Measurements from ENCODE around the gene MCTP2. TPM values are rescaled to one million over a fixed set of nuclear protein-coding genes. Genes with fewer than 3 reads are reported as not detected.
"Not testable (repeated sequence)": the region's sequence is repeated elsewhere in the genome, so short reads cannot be mapped to it uniquely, and the experiment has no call there.

The MCTP2 gene
- polyA plus RNA-seq, 1 donor from 2014 or later: 12.2 TPM

GRCh38 chr15:94228611-94229010, 2.8 kb upstream of the MCTP2 start:
- Mint-ChIP-seq H3K27me3 (peaks cover 2% of the 10 kb centered on the region), H3K4me1 (peaks cover 29 to 35% (median 33%) of the 10 kb centered on the region in 3 donors), H3K9me3 (no peaks in the 10 kb centered on the region), H3K36me3 (no peaks in the 10 kb centered on the region), H3K27ac (no peak overlapping the region), H3K4me3 (no peak overlapping the region)

GRCh38 chr15:94229591-94230369, 1.6 kb upstream of the MCTP2 start:
- Mint-ChIP-seq H3K4me3 (peak overlapping the region; percentile 58 to 96 (median 94)), H3K4me1 (peaks cover 32 to 42% (median 38%) of the 10 kb centered on the region in 3 donors), H3K36me3 (no peaks in the 10 kb centered on the region), H3K27me3 (no peaks in the 10 kb centered on the region), H3K9me3 (no peaks in the 10 kb centered on the region), H3K27ac (peak overlapping the region; percentile 63 to 84 (median 68))

DNA sequence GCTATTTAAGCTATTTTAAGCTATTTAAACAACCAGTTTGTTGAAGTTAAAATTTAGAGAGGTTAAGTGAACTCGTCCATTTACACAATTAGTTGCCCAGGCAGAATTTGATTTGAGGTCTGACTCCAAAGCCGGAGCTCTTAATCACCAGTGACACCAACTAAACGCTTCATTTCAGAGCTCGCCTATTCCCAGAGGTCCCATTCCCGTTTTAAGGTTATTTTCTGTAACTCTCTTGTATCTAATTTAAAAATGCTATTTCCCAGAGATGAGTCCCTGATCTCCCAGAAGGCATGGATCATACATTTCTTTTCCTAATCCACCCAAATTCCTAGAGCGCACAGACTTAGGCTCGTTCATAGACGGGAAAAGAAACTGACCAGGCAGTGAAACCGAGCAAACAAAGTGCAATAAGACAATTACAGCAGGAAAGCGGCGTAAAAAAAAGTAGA, 904 bp upstream of the MCTP2 start:
- H3K36me3 Mint-ChIP-seq: no peaks in the 10 kb centered on the region
- H3K27me3 Mint-ChIP-seq: no peaks in the 10 kb centered on the region
- peak overlapping the region; percentile 63 to 90 (median 84) for H3K27ac Mint-ChIP-seq
- H3K4me3 Mint-ChIP-seq: peak overlapping the region; percentile 93 to 96 (median 94)
- H3K4me1 Mint-ChIP-seq: peaks cover 36 to 45% (median 40%) of the 10 kb centered on the region in 3 donors
- H3K9me3 Mint-ChIP-seq: no peaks in the 10 kb centered on the region

GRCh38 chr15:94231723-94232468, 535 bp downstream of the MCTP2 start:
- Mint-ChIP-seq H3K9me3 (no peaks in the 10 kb centered on the region), H3K27me3 (no peaks in the 10 kb centered on the region), H3K36me3 (peaks cover 2% of the 10 kb centered on the region), H3K4me1 (peaks cover 46 to 57% (median 52%) of the 10 kb centered on the region in 3 donors), H3K4me3 (peak overlapping the region; percentile 93 to 96 (median 94)), H3K27ac (peak overlapping the region; percentile 50 to 84 (median 82))

- no peaks in the 10 kb centered on the region for H3K9me3 Mint-ChIP-seq
- H3K4me3 Mint-ChIP-seq: peak overlapping the region in 3 of 4 donors; percentile 28 to 78 (median 46)
- peaks cover 4% of the 10 kb centered on the region for H3K36me3 Mint-ChIP-seq
- H3K27ac Mint-ChIP-seq: peak overlapping the region in 1 of 3 donors; percentile 32
- no peaks in the 10 kb centered on the region for H3K27me3 Mint-ChIP-seq
- peaks cover 51 to 69% (median 65%) of the 10 kb centered on the region in 3 donors for H3K4me1 Mint-ChIP-seq
These were observed 2.1 kb downstream of the MCTP2 start for GRCh38 chr15:94233441-94233840.

GRCh38 chr15:94234300-94234699, 2.9 kb downstream of the MCTP2 start:
- H3K9me3 Mint-ChIP-seq: no peaks in the 10 kb centered on the region
- peaks cover 57 to 73% (median 70%) of the 10 kb centered on the region in 3 donors for H3K4me1 Mint-ChIP-seq
- H3K36me3 Mint-ChIP-seq: peaks cover 4% of the 10 kb centered on the region
- no peaks in the 10 kb centered on the region for H3K27me3 Mint-ChIP-seq
- H3K4me3 Mint-ChIP-seq: peak overlapping the region in 1 of 4 donors; percentile 34
- peak overlapping the region in 1 of 3 donors; percentile 86 for H3K27ac Mint-ChIP-seq

DNA sequence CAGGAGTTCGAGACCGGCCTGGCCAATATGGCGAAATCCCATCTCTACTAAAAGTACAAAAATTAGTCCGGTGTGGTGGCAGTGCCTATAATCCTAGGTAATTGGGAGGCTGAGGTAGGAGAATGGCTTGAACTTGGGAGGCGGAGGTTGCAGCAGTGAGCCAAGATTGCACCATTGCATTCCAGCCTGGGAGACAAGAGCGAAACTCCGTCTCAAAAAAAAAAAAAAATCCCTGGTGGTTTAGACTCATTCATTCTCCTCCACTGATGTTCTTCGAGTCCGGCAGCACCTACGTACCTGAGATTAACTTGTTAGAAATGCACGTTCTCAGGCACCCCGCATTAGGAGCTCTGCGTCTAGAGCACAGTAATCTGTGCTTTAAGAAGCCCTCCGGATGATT, 3.7 kb downstream of the MCTP2 start:
- no peaks in the 10 kb centered on the region for H3K9me3 Mint-ChIP-seq
- peaks cover 57 to 72% (median 67%) of the 10 kb centered on the region in 3 donors for H3K4me1 Mint-ChIP-seq
- H3K4me3 Mint-ChIP-seq: peak overlapping the region in 1 of 4 donors; percentile 31
- H3K36me3 Mint-ChIP-seq: peaks cover 4% of the 10 kb centered on the region
- H3K27ac Mint-ChIP-seq: peak overlapping the region in 2 of 3 donors; percentile 13 to 86
- H3K27me3 Mint-ChIP-seq: no peaks in the 10 kb centered on the region

GRCh38 chr15:94235646-94236045, 4.3 kb downstream of the MCTP2 start:
- no peak overlapping the region for H3K27ac Mint-ChIP-seq
- peaks cover 4% of the 10 kb centered on the region for H3K36me3 Mint-ChIP-seq
- H3K27me3 Mint-ChIP-seq: no peaks in the 10 kb centered on the region
- no peaks in the 10 kb centered on the region for H3K9me3 Mint-ChIP-seq
- H3K4me1 Mint-ChIP-seq: peaks cover 53 to 68% (median 61%) of the 10 kb centered on the region in 3 donors
- H3K4me3 Mint-ChIP-seq: peak overlapping the region in 2 of 4 donors; percentile 6 to 31

DNA sequence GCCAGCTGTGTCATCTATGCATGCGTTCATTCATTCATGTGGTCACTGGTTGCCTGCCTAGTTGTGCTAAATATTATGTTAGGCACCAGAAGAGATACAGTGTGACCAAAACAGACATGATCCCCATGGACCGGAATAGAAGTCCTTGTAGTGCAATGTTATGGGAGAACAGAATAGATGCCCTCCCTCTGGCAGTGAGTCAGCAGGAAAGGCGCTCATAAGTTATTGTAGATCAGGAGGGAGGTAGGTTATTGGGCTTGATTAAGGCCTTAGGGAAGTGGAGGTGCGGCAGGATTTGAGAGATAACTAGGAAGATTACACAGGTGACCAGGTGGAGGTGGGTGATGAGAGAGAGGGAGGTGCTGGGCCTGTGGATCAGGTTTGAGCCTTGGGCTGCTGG, 5.2 kb downstream of the MCTP2 start:
- H3K36me3 Mint-ChIP-seq: peaks cover 4% of the 10 kb centered on the region
- H3K27ac Mint-ChIP-seq: peak overlapping the region; percentile 6 to 58 (median 50)
- peak overlapping the region in 2 of 4 donors; percentile 31 to 73 for H3K4me3 Mint-ChIP-seq
- H3K9me3 Mint-ChIP-seq: no peaks in the 10 kb centered on the region
- H3K27me3 Mint-ChIP-seq: no peaks in the 10 kb centered on the region
- peaks cover 49 to 68% (median 59%) of the 10 kb centered on the region in 3 donors for H3K4me1 Mint-ChIP-seq

- peaks cover 45 to 57% (median 55%) of the 10 kb centered on the region in 3 donors for H3K4me1 Mint-ChIP-seq
- peak overlapping the region in 1 of 4 donors; percentile 79 for H3K4me3 Mint-ChIP-seq
- peak overlapping the region; percentile 37 to 92 (median 50) for H3K27ac Mint-ChIP-seq
- no peaks in the 10 kb centered on the region for H3K27me3 Mint-ChIP-seq
- peaks cover 4% of the 10 kb centered on the region for H3K36me3 Mint-ChIP-seq
- no peaks in the 10 kb centered on the region for H3K9me3 Mint-ChIP-seq
These were observed 6.5 kb downstream of the MCTP2 start for GRCh38 chr15:94237903-94238302.

DNA sequence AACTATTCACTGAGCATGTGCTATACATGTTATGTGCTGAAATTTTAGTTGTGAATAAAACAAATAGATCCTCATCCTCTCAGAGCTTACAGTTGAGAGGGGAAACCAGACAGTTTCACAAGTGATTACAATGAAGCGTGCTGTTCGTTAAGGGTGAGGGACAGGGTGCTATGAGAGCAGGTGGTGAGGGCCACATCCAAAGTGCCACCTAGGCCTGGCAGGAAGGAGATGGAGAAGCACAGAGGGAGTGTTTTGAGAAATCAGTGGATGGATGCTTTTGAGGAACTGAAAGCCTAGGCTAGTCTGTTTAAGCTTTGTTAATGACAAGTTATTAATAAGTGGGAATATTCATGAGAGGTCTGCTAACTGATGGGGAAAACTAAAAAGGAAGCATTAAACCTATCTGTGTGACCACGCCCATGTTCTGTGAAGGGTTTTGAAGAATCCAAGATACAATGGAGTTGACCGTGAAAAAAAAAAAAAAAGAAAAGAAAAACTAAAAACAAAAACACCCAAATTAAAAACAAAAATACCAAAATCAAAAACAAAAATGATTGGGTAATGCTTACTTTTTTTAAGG, 7.3 kb downstream of the MCTP2 start:
- peaks cover 4% of the 10 kb centered on the region for H3K36me3 Mint-ChIP-seq
- H3K4me1 Mint-ChIP-seq: peaks cover 39 to 52% (median 49%) of the 10 kb centered on the region in 3 donors
- no peaks in the 10 kb centered on the region for H3K27me3 Mint-ChIP-seq
- H3K9me3 Mint-ChIP-seq: no peaks in the 10 kb centered on the region
- peak overlapping the region in 2 of 4 donors; percentile 15 to 38 for H3K4me3 Mint-ChIP-seq
- H3K27ac Mint-ChIP-seq: peak overlapping the region; percentile 5 to 87 (median 64)

- Mint-ChIP-seq H3K4me1 (peaks cover 38 to 45% (median 44%) of the 10 kb centered on the region in 3 donors), H3K27ac (peak overlapping the region in 2 of 3 donors; percentile 13 to 57), H3K36me3 (peaks cover 4% of the 10 kb centered on the region), H3K27me3 (no peaks in the 10 kb centered on the region), H3K9me3 (no peaks in the 10 kb centered on the region), H3K4me3 (peak overlapping the region in 2 of 4 donors; percentile 13 to 77)
These were observed 8.1 kb downstream of the MCTP2 start for GRCh38 chr15:94239474-94239873.

- Mint-ChIP-seq H3K27me3 (no peaks in the 10 kb centered on the region), H3K4me3 (no peak overlapping the region), H3K27ac (peak overlapping the region in 1 of 3 donors; percentile 46), H3K9me3 (no peaks in the 10 kb centered on the region), H3K36me3 (peaks cover 4% of the 10 kb centered on the region), H3K4me1 (peaks cover 32 to 42% (median 42%) of the 10 kb centered on the region in 3 donors)
These were observed 9.1 kb downstream of the MCTP2 start for GRCh38 chr15:94240480-94240879.

- no peaks in the 10 kb centered on the region for H3K27me3 Mint-ChIP-seq
- H3K4me3 Mint-ChIP-seq: no peak overlapping the region
- H3K27ac Mint-ChIP-seq: no peak overlapping the region
- H3K4me1 Mint-ChIP-seq: peaks cover 20 to 33% (median 28%) of the 10 kb centered on the region in 3 donors
- H3K36me3 Mint-ChIP-seq: peaks cover 2% of the 10 kb centered on the region
- no peaks in the 10 kb centered on the region for H3K9me3 Mint-ChIP-seq
These were observed 10.9 kb downstream of the MCTP2 start for GRCh38 chr15:94242257-94242656.

GRCh38 chr15:94243003-94243402, 11.6 kb downstream of the MCTP2 start:
- H3K4me1 Mint-ChIP-seq: peaks cover 17 to 26% (median 26%) of the 10 kb centered on the region in 3 donors
- H3K27me3 Mint-ChIP-seq, H3K4me3 Mint-ChIP-seq, H3K9me3 Mint-ChIP-seq, H3K27ac Mint-ChIP-seq, H3K36me3 Mint-ChIP-seq: not testable (repeated sequence)
